ELF-1 (cell line): ENCODE results near the gene ANO9.
"Not testable (repeated sequence)": the region's sequence is repeated elsewhere in the genome, so short reads cannot be mapped to it uniquely, and the experiment has no call there.

Experiments used
- DNase-seq: peaks from one replicate; pipeline ENCODE4 v3.0.0-alpha.2; 2016; ENCODE audit warnings: low read depth, low spot score

ANO9 gene

DNA sequence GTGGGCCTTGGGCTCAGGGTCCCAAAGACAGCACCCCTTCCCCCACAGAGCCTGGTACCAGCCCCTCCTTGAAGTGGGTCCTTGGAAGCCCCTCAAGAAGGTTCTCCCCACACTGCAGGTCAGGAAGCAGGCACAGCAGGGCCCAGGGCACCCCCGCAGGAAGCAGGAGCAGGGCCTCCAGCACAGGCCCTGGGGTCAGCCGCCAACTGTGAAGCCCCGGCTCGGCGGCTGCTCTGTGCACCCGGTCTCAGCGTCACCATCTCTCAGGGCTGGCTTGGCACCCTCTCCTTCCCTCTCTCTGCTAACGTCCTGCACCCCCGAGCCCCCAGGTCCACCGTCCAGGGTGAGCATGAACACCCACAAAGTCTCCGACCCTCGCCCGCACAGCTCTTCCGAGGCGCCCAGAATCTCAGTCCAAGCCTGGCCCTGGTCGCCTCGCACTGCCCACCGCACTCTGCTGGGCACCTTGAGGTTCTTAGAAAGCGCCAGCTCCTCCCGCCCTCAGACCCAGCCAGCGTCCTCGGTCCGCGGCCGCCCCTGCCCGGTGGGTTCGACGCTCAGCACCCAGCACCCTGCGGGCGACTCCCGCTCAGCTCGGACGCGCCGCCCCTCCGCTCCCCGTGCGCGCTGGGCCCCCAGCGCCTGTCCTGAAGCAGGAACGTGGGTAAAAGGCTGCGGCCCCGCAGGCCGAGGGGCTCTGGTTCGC is 25.6 kb downstream of the ANO9 start:
- no peak for DNase-seq

DNA sequence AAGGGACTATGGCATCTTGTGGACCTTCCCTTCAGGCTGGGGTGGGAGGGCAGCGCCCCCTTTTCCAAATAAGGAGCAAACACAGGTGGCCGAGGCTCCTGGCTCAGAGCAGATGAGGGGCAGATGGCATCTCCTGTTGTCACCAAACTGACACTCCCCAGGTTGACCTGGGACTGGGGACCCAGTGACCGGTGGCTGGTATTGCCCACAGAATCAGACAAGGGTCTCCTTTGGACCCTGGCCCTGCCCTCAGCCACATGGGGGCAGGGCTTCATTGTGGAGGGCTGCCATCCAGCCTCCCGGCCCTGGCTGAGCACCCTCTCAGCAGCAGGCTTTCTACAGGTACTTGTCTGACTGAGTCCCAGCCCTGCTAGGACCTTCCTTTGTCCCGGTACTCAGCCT is 26.2 kb downstream of the ANO9 start:
- no peak for DNase-seq

DNA sequence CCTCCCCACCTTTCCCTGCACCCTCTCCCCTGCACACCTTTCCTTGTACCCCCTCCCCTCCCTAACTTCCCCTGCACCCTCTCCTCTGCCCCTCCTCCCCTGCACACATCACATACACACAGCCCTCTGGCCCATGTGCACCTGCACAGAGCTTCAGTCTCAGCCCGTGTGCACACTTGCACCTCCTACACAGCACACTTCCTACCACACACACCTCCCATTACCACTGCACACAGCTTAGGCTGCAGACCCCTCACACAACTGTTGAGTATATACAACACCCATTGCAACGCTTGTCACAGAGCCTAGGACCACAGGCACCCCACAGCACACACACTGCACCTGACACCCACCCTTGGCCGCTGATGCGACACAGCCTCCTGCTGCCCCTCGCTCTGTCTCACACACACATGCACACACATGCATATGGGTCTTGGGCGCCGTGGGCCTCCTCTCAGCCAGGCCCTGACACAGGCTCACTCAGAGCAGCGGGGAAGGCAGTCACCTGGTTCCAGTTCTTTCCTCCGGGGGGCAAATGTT is 27.4 kb downstream of the ANO9 start:
- DNase-seq: no peak

DNA sequence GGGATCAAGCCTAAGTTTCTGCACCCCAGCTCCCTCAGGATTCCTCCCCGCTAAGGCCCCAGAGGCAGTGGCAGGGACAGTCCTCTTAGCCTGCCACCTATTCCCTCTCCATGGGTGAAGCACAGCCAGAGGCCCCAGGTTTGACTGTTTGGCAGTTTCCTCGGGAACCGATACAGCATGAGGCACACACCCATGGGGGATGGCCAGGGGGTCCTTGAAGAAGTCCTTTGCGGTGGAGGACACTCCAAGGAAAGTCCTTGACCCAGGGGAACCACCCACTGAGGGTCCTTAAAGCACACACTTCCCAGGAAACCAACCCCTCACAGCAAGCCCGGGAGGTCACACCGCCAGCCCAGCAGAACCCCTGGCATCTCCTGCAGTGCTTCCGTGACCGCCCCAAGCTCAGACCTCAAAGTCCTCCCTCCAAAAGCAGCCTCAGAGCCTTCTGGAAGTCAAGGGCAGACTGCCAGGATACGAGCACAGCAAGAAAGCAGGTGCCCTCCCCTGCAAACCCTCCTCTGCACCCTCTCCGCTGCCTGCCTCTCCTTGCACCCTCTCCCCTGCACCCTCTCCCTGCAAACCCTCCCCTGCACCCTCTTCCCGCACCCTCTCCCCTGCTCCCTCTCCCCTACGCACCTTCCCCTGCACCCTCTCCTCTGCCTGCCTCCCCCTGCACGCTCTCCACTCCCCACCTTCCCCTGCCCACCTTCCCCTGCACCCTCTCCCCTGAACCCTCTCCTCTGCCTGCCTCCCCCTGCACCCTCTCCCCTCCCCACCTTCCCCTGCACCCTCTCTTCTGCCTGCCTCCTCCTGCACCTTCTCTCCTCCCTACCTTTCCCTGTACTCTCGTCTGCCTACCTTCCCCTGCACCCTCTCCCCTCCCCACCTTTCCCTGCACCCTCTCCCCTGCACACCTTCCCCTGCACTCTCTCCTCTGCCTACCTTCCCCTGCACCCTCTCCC is 28.4 kb downstream of the ANO9 start:
- no peak for DNase-seq

DNA sequence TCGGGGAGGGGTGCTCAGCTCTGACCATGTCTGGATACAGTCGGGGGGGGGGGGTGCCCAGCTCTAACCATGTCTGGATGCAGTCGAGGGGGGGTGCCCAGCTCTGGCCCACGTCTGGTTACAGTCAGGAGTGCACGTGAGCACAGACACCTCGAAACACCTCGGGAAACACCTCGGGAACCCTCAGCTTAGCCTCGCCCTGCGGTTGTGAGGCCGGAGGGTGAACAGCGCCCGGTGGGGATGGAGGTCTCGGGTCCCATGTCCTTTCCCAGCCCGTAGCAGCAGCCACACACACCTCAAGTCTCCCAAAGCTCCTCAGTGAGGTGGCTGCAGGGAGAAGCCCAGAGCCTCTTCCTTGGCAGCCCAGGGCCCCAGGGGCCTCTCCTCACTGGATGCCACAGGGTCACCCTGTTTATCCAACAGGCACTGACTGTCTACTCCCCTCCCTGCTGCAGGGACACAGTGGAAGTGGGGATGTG is 29.1 kb downstream of the ANO9 start:
- DNase-seq: no peak

DNA sequence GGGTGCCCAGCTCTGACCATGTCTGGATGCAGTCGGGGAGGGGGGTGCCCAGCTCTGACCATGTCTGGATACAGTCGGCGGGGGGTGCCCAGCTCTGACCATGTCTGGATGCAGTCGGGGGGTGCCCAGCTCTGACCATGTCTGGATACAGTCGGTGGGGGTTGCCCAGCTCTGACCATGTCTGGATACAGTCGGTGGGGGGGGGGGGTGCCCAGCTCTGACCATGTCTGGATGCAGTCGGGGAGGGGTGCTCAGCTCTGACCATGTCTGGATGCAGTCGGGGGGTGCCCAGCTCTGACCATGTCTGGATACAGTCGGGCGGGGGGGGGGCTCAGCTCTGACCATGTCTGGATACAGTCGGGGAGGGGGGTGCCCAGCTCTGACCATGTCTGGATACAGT is 30.3 kb downstream of the ANO9 start:
- not testable (repeated sequence) for DNase-seq

DNA sequence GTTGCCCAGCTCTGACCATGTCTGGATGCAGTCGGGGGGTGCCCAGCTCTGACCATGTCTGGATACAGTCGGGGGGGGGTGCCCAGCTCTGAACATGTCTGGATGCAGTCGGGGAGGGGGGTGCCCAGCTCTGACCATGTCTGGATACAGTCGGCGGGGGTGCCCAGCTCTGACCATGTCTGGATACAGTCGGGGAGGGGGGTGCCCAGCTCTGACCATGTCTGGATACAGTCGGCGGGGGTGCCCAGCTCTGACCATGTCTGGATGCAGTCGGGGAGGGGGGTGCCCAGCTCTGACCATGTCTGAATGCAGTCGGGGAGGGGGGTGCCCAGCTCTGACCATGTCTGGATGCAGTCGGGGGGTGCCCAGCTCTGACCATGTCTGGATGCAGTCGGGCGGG is 31.1 kb downstream of the ANO9 start:
- DNase-seq: not testable (repeated sequence)

DNA sequence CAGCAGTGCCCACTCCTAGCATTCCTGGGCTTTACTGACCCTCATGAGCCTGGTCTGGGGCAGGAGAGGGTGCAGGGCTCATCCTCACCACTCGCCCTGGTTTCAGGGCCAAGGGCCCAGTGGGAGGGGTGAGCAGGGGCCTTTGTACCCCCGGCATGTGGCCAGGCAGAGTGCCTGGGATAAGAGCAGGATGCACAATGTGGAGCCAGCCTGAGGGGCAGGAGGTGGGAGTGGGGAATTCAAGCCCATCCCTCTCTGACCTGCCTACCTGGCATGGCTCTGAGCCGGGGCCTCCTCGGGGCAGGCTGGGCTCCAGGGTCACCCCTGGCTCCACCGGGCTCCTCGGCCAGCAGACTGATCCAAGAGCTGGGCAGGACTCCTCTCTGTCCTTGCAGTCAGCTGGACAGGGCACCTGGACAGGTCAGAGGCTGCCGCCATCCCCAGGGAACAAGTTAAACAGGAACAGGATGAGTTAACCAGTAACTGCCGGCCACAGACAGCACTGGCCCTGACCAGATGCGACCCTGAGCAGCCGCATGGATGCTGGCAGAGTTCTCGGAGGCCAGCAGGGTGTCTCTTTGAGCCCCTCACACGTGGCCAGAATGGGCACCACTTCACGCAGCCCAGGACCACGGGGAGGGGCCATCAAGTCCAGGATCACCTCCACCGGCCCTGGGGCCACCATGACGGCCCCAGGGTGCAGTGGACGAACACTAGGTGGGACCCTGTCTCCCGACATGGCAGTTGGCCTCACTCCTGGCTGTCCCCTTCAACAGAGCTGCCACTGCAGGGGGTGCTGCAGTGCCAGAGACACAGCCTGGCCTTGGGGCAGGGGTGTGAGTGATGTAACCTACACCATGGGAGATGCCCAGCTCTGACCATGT is 32.0 kb downstream of the ANO9 start:
- DNase-seq: no peak

DNA sequence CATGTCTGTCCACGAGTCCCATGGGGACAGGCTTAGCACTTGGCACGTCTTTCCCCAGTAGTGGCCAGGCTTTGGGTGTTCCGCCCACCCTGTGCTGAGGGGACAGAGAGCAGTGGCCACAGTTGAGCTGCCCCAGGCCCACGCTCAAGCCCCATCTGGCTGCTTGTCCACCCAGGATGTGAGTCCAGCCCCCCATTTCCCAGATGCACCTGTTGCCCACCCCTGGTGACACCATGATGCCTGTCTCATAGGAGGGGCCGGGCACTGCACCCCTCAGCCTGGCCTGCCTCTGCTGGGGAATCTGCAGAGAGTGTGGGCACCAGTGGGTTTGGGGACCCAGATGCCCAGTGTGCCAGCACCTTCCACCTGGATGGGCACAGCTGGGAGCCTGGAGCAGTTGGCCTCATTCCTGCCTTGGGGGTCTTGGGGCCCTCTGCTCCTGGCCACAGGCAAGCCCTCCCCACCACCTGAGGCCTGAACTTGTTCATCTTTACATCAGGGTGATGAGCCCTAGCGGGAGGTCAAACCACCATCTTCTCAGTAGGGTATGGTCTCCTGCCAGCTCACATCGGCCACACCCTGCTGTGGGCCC is 32.7 kb downstream of the ANO9 start:
- no peak for DNase-seq

DNA sequence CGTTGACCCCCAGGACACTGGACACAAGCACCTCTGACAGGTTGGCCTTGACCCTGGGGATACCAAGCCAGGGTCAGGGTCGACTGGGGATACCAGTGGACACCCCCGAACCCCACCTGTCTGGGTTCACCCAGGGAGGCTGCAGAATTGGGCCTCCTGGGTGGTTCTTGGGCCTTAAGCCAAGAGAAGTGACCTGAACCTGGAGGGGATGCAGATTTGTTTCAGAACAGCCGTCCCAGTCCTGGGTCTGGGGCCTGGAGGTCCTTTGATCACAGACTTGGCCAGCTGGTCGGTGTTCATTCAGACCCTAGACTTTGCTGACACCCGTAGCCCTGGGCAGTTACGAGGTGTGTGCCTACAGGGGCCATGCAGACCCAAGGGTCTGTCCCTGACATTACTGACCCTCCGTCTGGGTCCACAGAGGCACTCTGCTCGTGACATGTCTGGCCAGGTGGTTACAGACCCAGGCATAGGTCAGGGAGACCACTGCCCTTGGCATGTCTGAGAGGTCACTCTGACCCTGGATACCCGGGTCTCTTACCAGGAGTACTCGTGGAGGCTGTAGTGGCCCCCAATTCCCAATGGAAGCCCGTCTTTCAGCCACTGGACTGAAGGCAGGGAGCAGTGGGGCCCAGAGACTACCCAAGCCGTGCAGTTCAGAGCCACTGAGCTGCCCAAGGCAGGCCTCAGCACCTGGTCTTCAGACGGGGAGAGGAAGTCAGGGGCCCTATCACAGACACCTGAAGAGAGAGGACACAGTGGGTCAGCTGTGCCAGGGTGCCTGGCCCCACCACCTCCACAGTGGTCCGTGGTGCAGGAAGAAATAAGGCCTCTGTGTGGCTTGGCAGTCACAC is 33.4 kb downstream of the ANO9 start:
- DNase-seq: no peak

DNA sequence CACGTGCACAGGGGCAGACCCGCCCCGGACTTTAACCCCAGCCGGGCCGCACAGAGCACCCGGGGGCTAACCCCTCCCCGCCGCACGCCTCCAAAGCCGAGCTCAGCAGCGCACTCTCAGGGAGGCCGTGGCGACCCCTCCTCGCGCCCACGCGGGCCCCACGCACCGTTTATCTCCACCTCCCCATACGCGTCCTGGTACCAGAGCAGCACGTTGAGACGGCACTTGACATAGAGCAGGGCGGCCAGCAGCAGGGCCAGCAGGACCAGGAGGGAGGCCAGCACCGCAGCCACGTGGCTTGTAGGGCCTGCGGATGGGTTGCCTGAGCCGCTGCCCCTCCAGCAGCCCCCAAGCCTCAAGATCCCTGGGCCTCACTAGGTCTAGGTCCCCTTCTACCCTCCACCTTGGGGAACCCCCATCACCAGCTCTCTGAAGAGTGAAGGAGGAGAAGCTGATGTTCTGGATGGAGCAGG is 34.1 kb downstream of the ANO9 start:
- DNase-seq: no peak

DNA sequence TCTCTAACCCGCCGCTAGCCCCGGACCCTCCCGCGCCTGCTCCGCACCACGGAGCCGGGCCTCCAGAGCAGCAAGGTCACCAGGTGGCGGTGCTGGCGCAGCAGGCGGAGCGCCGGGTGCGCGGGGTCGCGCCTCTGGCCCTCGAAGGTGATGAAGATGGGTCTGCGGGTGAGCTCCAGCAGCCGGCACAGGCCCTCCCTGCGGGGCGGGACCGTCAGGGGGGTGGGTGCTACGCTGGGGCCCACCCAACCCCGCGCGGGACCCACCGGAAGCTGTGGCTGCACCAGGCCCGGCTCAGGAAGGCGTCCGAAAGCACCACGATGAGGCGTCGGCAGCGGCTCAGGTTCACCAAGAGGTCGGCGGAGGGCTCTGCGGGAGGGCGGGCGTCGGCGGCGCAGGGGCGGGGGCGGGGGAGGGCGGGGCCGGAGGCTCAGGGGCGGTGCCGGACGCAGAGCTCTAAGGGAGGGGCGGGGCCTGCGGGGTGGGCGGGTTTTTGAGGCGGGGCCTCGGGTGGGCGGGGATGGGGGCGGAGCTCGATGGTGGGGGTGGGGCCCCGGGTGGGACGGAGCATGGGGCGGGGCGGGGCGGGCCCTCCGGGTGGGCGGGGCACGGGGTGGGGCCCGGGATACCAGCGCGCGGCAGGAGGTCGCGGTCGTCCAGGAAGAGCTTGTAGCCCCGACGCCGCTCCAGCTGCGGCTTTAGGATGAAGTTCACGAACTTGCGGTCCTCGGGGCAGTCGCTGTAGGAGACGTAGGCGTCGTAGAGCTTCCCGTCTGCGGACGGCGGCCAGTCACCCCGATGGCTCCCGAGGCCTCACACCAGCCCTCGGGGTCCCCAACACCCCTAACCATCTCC is 34.8 kb downstream of the ANO9 start:
- DNase-seq: peak; percentile 82

DNA sequence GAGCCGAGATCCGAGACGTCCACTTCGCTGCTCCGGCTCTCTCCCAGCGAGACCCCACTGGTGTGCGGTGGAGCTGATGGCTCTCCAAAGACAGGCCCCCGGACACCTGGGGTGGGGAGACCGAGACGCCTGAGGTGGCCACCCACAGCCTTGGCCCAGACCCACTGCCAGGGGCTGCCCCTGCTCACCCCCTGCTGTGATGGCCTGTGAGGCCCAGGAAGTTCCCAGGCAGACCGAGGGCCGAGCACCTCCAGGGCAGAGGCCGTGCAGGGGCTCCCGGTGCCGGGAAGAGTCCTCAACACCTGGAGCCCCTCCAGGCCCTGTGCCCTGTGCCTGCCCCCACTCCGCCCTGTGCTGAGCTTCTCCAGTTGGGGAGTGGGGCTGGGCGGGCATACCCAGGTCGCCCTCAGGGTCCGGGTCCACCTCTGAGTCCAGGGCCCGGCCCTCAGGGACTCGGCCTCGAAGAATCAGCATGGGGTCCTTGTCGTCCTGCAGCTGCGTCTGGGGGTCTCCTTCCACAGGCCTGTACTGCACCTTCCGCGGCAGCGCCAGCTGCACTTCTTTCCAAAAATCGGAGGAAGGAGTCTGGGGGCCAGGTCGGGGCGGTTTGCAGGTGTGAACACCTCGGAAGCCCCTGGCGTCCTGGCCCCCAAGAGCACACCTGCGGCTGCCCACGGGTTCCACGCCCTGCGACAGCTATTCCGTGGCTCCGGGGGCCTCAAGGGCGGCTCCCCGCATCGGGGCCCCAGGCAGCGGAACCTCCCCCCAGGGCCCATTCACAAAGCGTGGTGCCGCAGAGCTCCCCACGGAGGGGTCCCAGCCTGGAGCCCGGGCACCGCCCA is 35.6 kb downstream of the ANO9 start:
- DNase-seq: no peak

DNA sequence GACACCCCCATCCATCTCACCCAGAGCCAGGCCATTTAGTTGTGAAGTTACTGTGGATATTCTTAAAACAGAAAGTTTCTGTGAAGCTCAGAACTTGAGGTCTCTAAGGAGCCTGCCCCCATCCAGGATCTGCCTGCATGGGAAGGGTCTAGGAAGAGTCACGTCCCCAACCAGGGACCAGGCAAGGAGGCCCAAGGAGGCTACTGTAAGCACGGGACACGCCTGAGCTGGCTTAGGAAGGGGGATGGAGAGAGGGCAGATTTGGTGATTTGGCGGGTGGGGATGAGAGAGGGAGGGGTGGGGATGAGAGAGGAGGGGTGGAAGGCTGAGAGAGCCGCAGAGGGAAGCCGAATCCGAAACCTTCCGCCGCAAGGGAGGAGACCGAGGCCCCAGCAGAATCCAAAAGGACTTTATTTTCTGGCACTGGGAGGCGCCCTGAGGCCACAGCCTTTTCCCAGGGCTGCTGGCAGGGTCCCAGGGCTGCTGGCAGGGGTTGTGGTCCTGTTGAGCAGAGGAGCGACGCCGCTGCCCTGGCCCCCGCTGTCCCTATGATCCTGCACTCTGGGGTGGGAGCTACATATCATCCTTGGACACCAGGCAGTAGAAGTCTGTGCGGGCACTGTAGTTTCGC is 36.4 kb downstream of the ANO9 start:
- DNase-seq: peak; percentile 67

DNA sequence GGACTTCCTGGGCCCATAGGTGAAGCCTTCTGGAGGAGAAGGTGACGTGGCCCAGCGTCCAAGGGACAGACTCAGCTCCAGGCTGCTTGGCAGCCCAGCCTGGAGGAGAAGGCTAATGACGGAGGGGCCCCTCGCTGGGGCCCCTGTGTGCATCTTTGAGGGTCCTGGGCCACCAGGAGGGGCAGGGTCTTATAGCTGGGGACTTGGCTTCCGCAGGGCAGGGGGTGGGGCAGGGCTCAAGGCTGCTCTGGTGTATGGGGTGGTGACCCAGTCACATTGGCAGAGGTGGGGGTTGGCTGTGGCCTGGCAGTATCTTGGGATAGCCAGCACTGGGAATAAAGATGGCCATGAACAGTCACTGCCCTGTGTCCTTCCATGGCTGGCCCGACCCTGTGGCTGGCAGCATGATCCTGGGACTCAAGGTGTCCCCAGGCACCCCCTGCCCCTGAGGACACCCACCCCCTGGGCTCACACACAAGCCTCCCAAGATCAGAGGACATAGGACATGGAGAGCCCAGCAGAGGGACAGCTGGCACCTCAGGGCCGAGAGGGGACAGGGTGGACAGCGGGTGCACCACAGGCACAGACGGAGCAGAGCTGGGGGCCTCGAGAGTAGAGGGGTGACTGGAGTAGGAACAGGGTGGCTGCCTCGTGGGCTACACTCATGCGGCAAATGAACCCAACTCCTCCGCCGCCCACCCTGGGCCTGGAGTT is 37.1 kb downstream of the ANO9 start:
- no peak for DNase-seq

DNA sequence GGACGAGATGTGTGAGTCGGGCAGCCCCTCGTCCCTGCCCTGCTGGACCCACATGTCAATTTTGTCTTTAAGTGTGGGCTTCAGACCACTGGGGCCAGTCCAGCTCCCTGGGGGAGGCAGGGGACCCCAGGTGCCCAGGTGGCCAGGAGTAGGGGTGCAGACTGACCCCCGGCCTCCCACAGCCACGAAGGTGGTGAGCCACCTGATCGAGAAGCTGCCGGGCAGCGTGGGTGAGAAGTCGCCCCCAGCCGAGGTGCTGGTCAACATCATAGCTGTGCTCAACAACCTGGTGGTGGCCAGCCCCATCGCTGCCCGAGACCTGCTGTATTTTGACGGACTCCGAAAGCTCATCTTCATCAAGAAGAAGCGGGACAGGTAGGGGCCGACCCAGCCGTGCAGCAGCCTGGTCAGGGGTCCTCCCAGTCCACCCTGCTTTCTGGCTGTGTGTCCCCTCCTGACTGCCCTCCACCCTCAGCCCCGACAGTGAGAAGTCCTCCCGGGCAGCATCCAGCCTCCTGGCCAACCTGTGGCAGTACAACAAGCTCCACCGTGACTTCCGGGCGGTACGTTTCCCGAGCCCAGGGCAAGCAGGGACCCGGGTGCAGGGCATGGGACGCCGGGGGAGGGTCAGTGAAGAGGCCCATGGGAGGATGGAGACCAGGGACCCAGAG is 37.9 kb downstream of the ANO9 start:
- DNase-seq: no peak
